ENCODE measurements around the gene HIGD1C.
"Not testable (repeated sequence)": the region's sequence is repeated elsewhere in the genome, so short reads cannot be mapped to it uniquely, and the experiment has no call there.

The HIGD1C gene

GRCh38 chr12:50986966-50987737, 34.8 kb downstream of the HIGD1C start:
- no peak for DNase-seq

- DNase-seq: no peak
Observed at GRCh38 chr12:50988051-50988450, 35.7 kb downstream of the HIGD1C start.

- no peak for DNase-seq
Observed at GRCh38 chr12:50988871-50989270, 36.5 kb downstream of the HIGD1C start.

- DNase-seq: no peak
Observed at GRCh38 chr12:50990147-50990727, 37.9 kb downstream of the HIGD1C start.

GRCh38 chr12:50990791-50991190, 38.4 kb downstream of the HIGD1C start:
- DNase-seq: no peak

GRCh38 chr12:50991291-50991690, 38.9 kb downstream of the HIGD1C start:
- no peak for DNase-seq

- DNase-seq: no peak
Observed at GRCh38 chr12:50992819-50993218, 40.5 kb downstream of the HIGD1C start.

- no peak for DNase-seq
Observed at GRCh38 chr12:50999093-50999492, 46.7 kb downstream of the HIGD1C start.

GRCh38 chr12:51000245-51000644, 47.9 kb downstream of the HIGD1C start:
- no peak for DNase-seq

- DNase-seq: no peak
Observed at GRCh38 chr12:51001799-51002198, 49.5 kb downstream of the HIGD1C start.

- DNase-seq: no peak
Observed at GRCh38 chr12:51004504-51004903, 52.2 kb downstream of the HIGD1C start.

GRCh38 chr12:51005030-51005429, 52.7 kb downstream of the HIGD1C start:
- DNase-seq: no peak

- DNase-seq: no peak
Observed at GRCh38 chr12:51005671-51006070, 53.3 kb downstream of the HIGD1C start.

GRCh38 chr12:51008329-51009055, 56.1 kb downstream of the HIGD1C start:
- DNase-seq: no peak

- no peak for DNase-seq
Observed at GRCh38 chr12:51009056-51009440, 56.7 kb downstream of the HIGD1C start.

GRCh38 chr12:51011955-51012354, 59.6 kb downstream of the HIGD1C start:
- DNase-seq: no peak

GRCh38 chr12:51012570-51013236, 60.4 kb downstream of the HIGD1C start:
- no peak for DNase-seq

GRCh38 chr12:51013441-51013840, 61.1 kb downstream of the HIGD1C start:
- no peak for DNase-seq

GRCh38 chr12:51014467-51014866, 62.1 kb downstream of the HIGD1C start:
- not testable (repeated sequence) for DNase-seq

- DNase-seq: no peak
Observed at GRCh38 chr12:51017452-51017851, 65.1 kb downstream of the HIGD1C start.

GRCh38 chr12:51018956-51019355, 66.6 kb downstream of the HIGD1C start:
- no peak for DNase-seq

GRCh38 chr12:51019927-51020326, 67.6 kb downstream of the HIGD1C start:
- no peak for DNase-seq
